NCI-H1105 (cell line): ENCODE measurements around the gene PSMB3.
"Not testable (repeated sequence)": the region's sequence is repeated elsewhere in the genome, so short reads cannot be mapped to it uniquely, and the experiment has no call there.

Experiments
- DNase-seq: peaks from one replicate; lab custom pipeline; 2025; lab: John Stamatoyannopoulos, UW

The PSMB3 gene

GRCh38 chr17:38749223-38750043 is 3.1 kb upstream of the PSMB3 start:
- peak; percentile 25 for DNase-seq

DNA sequence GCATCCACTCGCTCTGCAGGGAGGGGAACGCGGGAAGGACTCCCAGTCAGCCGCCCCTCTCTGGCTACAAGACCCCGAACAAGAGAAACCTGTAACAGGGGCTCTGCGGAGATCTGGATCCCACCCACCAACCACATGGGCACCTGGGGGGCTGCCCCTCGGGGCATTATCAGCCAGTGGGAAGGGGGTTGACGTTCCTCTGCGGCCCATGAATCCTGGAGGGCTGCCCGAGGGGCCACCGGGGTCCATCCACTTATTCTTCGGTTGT is 2.6 kb upstream of the PSMB3 start:
- DNase-seq = no peak

GRCh38 chr17:38750312-38751121 is 2.0 kb upstream of the PSMB3 start:
- DNase-seq = peak; percentile 51

DNA sequence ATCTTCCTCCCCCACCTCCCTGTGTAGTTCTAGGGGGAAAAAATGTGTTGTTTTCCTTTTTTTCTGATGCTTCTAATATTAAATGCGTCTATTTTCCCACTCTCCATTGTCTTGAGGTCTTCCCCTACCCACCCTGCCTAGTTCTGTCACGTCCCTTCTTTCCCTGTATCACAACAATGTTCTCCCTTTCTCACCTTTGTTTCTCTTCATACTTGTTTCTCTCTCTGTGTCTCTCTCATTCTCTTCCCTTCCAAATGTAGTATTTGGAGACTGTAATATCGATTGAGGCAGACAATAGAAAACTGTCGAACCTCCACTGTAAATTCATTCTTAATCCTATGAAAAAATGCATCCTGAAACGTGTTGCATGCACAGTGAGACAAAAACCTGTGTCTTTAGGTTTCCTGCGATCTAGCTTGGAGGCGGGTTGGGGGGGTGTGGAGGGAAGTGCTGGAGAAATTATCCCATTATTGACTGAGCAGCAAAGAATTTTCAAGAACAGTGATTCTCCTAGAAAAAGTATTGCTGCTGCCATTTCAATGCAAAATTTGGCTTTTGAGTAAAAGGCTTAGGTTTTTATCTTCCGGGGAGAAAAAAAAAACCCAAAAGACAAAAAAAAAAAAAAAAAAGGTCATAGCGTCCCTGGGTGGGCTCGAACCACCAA is 1.3 kb upstream of the PSMB3 start:
- DNase-seq = peak; percentile 8

- peak; percentile 73 for DNase-seq
Observed at GRCh38 chr17:38751808-38752307, 683 bp upstream of the PSMB3 start.

- no peak for DNase-seq
Observed at GRCh38 chr17:38753071-38753506, 548 bp downstream of the PSMB3 start.

GRCh38 chr17:38761612-38762011 is 9.1 kb downstream of the PSMB3 start:
- DNase-seq = no peak

- no peak for DNase-seq
Observed at GRCh38 chr17:38762231-38762630, 9.7 kb downstream of the PSMB3 start.

- DNase-seq = no peak
Observed at GRCh38 chr17:38766341-38766740, 13.8 kb downstream of the PSMB3 start.

DNA sequence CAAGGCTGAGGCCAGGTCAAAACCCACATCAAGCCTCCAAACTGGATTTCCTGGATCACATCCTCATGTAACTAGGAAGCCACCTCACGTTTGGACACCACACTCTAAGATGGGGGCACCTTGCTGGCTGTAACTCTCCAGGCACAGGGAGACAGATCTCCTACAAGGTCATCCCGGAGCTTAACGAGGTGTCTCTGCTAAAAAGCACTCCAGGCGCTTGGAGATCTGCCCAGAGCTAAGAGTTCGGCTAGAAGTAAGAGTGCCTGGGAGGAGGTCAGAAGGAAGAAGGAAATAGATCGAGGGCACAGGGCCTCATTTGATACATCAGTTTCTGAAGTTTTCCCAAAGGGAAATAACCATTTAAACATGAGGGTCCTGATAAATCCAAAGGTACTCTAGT is 15.9 kb downstream of the PSMB3 start:
- no peak for DNase-seq

DNA sequence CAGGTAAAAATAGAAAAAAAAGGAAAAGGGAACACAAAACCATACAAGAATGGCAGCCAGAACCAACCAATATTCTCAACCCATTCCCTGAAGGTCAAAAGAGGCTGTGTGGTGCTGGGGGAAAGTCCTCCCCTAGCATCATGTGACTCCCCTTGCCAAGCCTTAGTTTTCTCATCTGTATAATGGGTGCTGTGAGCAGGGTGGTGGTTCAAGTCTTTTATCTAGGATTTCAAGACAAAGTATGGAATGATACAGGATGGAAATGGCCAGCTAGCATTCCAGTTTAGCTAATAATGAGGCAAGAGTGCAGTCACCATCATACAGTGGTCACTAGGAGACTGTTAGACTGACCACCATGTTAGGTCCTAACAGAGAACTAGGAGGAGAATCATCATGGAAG is 20.7 kb downstream of the PSMB3 start:
- DNase-seq = no peak

- no peak for DNase-seq
Observed at GRCh38 chr17:38777641-38778250, 25.2 kb downstream of the PSMB3 start.

GRCh38 chr17:38779965-38780752 is 27.6 kb downstream of the PSMB3 start:
- DNase-seq = no peak

GRCh38 chr17:38783227-38783626 is 30.7 kb downstream of the PSMB3 start:
- DNase-seq = no peak

GRCh38 chr17:38786372-38786771 is 33.8 kb downstream of the PSMB3 start:
- DNase-seq = no peak

GRCh38 chr17:38787999-38788398 is 35.5 kb downstream of the PSMB3 start:
- DNase-seq = not testable (repeated sequence)

GRCh38 chr17:38789185-38789584 is 36.6 kb downstream of the PSMB3 start:
- no peak for DNase-seq

DNA sequence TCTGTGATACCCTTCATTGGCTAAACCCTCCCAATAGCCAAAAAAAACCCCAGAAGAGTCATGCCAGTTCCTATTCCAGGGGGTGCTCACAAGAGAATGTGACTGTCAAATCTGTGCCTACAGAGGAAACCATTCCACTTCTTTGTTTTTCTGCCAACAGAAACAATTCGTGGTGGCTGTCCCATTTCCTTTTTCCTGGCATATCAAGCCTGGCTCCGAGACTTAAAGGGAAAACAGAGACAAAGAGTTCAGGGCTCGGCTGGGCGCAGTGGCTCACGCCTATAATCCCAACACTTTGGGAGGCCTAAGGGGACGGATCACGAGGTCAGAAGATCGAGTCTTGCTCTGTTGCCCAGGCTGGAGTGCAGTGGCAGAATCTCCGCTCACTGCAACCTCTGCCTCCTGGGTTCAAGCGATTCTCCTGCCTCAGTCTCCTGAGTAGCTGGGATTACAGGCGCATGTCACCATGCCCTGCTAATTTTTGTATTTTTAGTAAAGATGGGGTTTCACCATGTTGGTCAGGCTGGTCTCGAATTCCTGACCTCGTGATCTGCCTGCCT is 37.7 kb downstream of the PSMB3 start:
- DNase-seq = not testable (repeated sequence)

DNA sequence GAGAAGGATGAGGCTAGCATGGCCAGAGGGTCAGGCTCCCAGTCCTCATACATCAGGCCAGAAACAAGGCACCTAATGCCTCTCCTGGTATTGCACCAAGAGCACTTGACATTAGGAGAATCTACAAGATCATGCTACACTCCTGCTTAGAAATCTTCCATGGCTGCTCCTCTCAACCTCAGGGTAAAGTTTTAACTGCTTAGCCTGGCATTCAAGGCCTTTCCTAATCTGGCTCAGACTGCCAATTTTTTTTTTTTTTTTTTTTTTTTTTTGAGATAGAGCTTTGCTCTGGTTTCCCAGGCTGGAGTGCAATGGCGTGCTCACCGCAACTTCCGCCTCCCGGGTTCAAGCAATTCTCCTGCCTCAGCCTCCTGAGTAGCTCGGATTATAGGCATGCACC is 38.6 kb downstream of the PSMB3 start:
- no peak for DNase-seq

DNA sequence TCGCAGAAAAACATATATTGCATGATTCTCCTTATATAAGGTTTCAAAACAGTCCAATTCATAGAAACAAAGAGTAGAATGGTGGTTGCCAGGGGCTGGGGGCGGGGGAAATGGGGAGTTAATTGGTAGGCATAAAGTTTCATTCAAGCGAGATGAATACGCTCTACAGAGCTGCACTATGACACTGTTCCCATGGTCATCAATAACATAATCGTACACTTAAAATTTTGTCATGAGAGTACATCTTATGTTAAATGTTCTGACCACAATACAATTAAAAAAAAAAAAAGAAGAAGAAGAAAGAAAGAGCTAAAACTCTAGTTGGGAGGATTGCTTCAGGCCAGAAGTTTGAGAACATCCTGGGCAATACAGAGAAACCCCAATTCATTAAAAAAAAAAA is 41.7 kb downstream of the PSMB3 start:
- no peak for DNase-seq
